Stimulated activated CD4-positive, alpha-beta T cell treated with anti-CD3 and anti-CD28 coated beads, Interleukin-2, amount 100 ng/mL, for 24 hours (primary cell): ENCODE measurements around the gene PRSS50.

Source experiments
- DNase-seq, 2 donors: peaks; one replicate each; pipeline ENCODE4 v3.0.0-alpha.2; 2020

Gene PRSS50

GRCh38 chr3:46690798-46691197, 26.9 kb downstream of the PRSS50 start:
- DNase-seq: no peak

GRCh38 chr3:46685446-46685845, 32.2 kb downstream of the PRSS50 start:
- DNase-seq: no peak

GRCh38 chr3:46684891-46685290, 32.8 kb downstream of the PRSS50 start:
- DNase-seq: no peak

GRCh38 chr3:46682974-46683373, 34.7 kb downstream of the PRSS50 start:
- no peak for DNase-seq

GRCh38 chr3:46681856-46682540, 35.7 kb downstream of the PRSS50 start:
- no peak for DNase-seq

GRCh38 chr3:46681387-46681786, 36.3 kb downstream of the PRSS50 start:
- no peak for DNase-seq

- DNase-seq: no peak
Measured at GRCh38 chr3:46680298-46680826, 37.3 kb downstream of the PRSS50 start.

GRCh38 chr3:46679681-46680080, 38.0 kb downstream of the PRSS50 start:
- DNase-seq: no peak

GRCh38 chr3:46678280-46678679, 39.4 kb downstream of the PRSS50 start:
- no peak for DNase-seq

GRCh38 chr3:46677411-46677726, 40.3 kb downstream of the PRSS50 start:
- no peak for DNase-seq

- DNase-seq: no peak
Measured at GRCh38 chr3:46676601-46677410, 40.9 kb downstream of the PRSS50 start.

- no peak for DNase-seq
Measured at GRCh38 chr3:46675843-46676567, 41.7 kb downstream of the PRSS50 start.

- no peak for DNase-seq
Measured at GRCh38 chr3:46675426-46675825, 42.2 kb downstream of the PRSS50 start.

- DNase-seq: no peak
Measured at GRCh38 chr3:46674031-46674845, 43.4 kb downstream of the PRSS50 start.

- no peak for DNase-seq
Measured at GRCh38 chr3:46673151-46674030, 44.3 kb downstream of the PRSS50 start.

GRCh38 chr3:46672349-46672695, 45.3 kb downstream of the PRSS50 start:
- DNase-seq: no peak

GRCh38 chr3:46671541-46672348, 45.9 kb downstream of the PRSS50 start:
- DNase-seq: no peak

- DNase-seq: no peak
Measured at GRCh38 chr3:46670891-46671427, 46.7 kb downstream of the PRSS50 start.

GRCh38 chr3:46670000-46670890, 47.4 kb downstream of the PRSS50 start:
- no peak for DNase-seq
